Caco-2 (cell line): ENCODE data around the gene CYP2A13. TPM values are rescaled to one million over a fixed set of nuclear protein-coding genes. Genes with fewer than 3 reads are reported as not detected.
"Not testable (repeated sequence)": the region's sequence is repeated elsewhere in the genome, so short reads cannot be mapped to it uniquely, and the experiment has no call there.

Experiments
- BruUV-seq: library from RNA; stranded (reverse); fragments of 400-500 nt; replicated peaks from 2 replicates; lab custom pipeline; 2021; lab: Mats Ljungman, UMichigan
- CTCF ChIA-PET: fragments of 300-600 bp; sonication (Branson Sonifier 250); formaldehyde crosslinking; loops from one replicate; lab custom pipeline; 2022; ENCODE audit warnings: antibody characterized with exemption; lab: Charles Lee
- POLR2A ChIA-PET: fragments of 300-600 bp; sonication (Branson Sonifier 250); formaldehyde crosslinking; loops from one replicate; lab custom pipeline; 2022; ENCODE audit warnings: antibody characterized with exemption; lab: Charles Lee
- DNase-seq, 2 experiments: peaks; one replicate each; pipeline versions ENCODE4 v3.0.0 to v3.0.0-alpha.2; 2020 to 2022
- H3K27me3 ChIP-seq: replicated peaks from 2 replicates; pipeline ENCODE4 v1.6.0; 2011; ENCODE audit warnings: low read length; ENCODE audit not compliant: control insufficient read depth, insufficient read depth
- H3K36me3 ChIP-seq: 2 replicates; pipeline ENCODE4 v1.5.1; 2011; ENCODE audit warnings: low read length; ENCODE audit not compliant: control insufficient read depth, insufficient read depth
- H3K4me1 ChIP-seq: fragments of 250-450 bp; sonication (Bioruptor Pico); 2 replicates; pipeline ENCODE4 v1.5.1; 2020; ENCODE audit warnings: mild to moderate bottlenecking
- H3K4me3 ChIP-seq: 2 replicates; pipeline ENCODE4 v1.5.1; 2011; ENCODE audit warnings: low read depth, mild to moderate bottlenecking, control low read depth, low read length
- H3K9me3 ChIP-seq: fragments of 250-450 bp; sonication (Bioruptor Pico); 2 replicates; pipeline ENCODE4 v1.5.1; 2020; ENCODE audit warnings: mild to moderate bottlenecking, moderate library complexity
- H3K27ac Mint-ChIP-seq: one replicate; pipeline ENCODE4 v1.8.0; 2022; ENCODE audit warnings: mixed read lengths; ENCODE audit not compliant: unreplicated experiment
- H3K27me3 Mint-ChIP-seq: one replicate; pipeline ENCODE4 v1.8.0; 2022; ENCODE audit warnings: mixed read lengths; ENCODE audit not compliant: insufficient read depth, unreplicated experiment
- H3K36me3 Mint-ChIP-seq: one replicate; pipeline ENCODE4 v1.8.0; 2022; ENCODE audit warnings: mild to moderate bottlenecking, mixed read lengths; ENCODE audit not compliant: insufficient read depth, unreplicated experiment
- H3K4me1 Mint-ChIP-seq: one replicate; pipeline ENCODE4 v1.8.0; 2022; ENCODE audit warnings: low read depth, mixed read lengths; ENCODE audit not compliant: unreplicated experiment
- H3K4me3 Mint-ChIP-seq: one replicate; pipeline ENCODE4 v1.8.0; 2022; ENCODE audit warnings: mild to moderate bottlenecking, moderate library complexity, mixed read lengths; ENCODE audit not compliant: unreplicated experiment
- H3K9me3 Mint-ChIP-seq: one replicate; pipeline ENCODE4 v1.8.0; 2022; ENCODE audit warnings: mixed read lengths; ENCODE audit not compliant: unreplicated experiment
- CTCF ChIP-seq, 2 experiments: fragments of 200-600 bp in 1 of 2; IDR thresholded peaks; 1 replicate in 1 of 2; 2 replicates in 1 of 2; pipeline versions ENCODE4 v1.5.1 to v1.8.0; 2011 to 2022; ENCODE audit warnings: antibody characterized with exemption in 1 of 2, control low read depth in 1 of 2, inconsistent platforms in 1 of 2, low read depth in 1 of 2, low read length in 1 of 2, mild to moderate bottlenecking in 1 of 2, moderate library complexity in 1 of 2; ENCODE audit not compliant: insufficient read depth in 1 of 2, severe bottlenecking in 1 of 2, unreplicated experiment in 1 of 2
- intact Hi-C: fragments of 100-400 bp; cut with micrococcal nuclease; formaldehyde crosslinking; loops from one replicate; pipeline ENCODE4 v1.10.0; 2022; ENCODE audit not compliant: unreplicated experiment
- total RNA-seq: library from RNA; stranded (reverse); gene quantifications from 2 replicates; pipeline ENCODE4 v1.2.3, GENCODE V29; 2022

The CYP2A13 gene
- total RNA-seq, 1 experiment from 2014 or later: not detected

DNA sequence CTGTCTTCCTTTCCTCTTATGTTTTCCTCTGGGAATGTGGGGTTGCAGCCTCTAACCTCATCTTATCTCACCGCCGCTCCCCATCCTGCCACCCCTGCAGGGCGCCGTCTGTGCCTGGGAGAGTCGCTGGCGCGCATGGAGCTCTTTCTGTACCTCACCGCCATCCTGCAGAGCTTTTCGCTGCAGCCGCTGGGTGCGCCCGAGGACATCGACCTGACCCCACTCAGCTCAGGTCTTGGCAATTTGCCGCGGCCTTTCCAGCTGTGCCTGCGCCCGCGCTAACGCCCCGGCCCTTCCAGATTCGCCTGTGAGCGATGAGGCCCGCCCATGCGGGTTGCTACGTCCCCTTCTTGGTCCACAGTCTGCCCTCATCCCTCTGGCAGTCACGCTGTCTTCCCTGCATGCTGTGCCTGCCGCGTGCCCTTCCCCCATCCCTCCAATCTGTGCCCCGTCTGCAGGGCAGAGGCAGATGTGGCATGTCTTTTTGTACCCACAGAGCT is 39.6 kb downstream of the CYP2A13 start:
- not testable (repeated sequence) for H3K9me3 Mint-ChIP-seq, H3K4me1 ChIP-seq, H3K4me3 ChIP-seq, H3K9me3 ChIP-seq, H3K4me1 Mint-ChIP-seq, BruUV-seq, H3K36me3 Mint-ChIP-seq, H3K27me3 ChIP-seq, H3K36me3 ChIP-seq, H3K27me3 Mint-ChIP-seq
- ChIA-PET CTCF (interaction anchor here (1.8 kb wide), 1 partner anchor 136 kb away, joined by 5 read pairs; the partner anchor contains the start of gene HNRNPUL1), POLR2A (interaction anchor here (0.9 kb wide), 1 partner anchor 136 kb away, joined by 3 read pairs; no protein-coding TSS in a partner anchor)
- intact Hi-C loops: loop anchor here (2.0 kb wide), 2 partner anchors 135 to 181 kb away; no protein-coding TSS in a partner anchor
- Mint-ChIP-seq H3K4me3 (peak overlapping the region; percentile 27), H3K27ac (peak overlapping the region; percentile 16)
- peak in 1 of 2 experiments; percentile 54 for TF ChIP-seq CTCF (IDR thresholded peaks at IDR 0.05; ENCODE audit: insufficient read depth in 1 of 2, low read depth in 1 of 2, low read length in 1 of 2, severe bottlenecking in 1 of 2, unreplicated experiment in 1 of 2)
- peak; percentile 73 to 75 for DNase-seq

DNA sequence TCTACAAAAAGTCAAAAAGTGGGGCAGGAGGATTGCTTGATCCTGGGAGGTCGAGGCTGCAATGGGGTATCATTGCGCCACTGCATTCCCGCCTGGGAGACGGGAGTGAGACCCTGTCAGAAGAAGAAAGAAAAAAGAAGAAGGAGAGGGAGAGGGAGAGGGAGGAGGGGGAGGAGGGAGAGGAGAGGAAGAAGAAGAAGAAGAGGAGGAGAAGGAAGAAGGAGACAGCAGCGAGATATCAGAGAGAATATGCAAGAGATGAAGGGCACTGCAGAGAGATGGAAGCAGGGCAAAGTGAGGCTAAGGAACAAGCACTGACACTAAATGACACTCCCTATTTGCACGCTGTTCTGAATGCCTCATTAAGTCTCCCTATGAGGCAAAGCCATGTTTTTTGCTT is 40.4 kb downstream of the CYP2A13 start:
- ChIA-PET POLR2A (no interaction called here), CTCF (no interaction called here)
- no peak for TF ChIP-seq CTCF (IDR thresholded peaks at IDR 0.05; ENCODE audit: insufficient read depth in 1 of 2, low read depth in 1 of 2, low read length in 1 of 2, severe bottlenecking in 1 of 2, unreplicated experiment in 1 of 2)
- intact Hi-C loops: no loop called here
- H3K4me3 ChIP-seq: no peak overlapping the region
- H3K4me3 Mint-ChIP-seq: no peak overlapping the region
- no TSS peak for BruUV-seq
- H3K9me3 ChIP-seq: no peaks in the 10 kb centered on the region
- H3K9me3 Mint-ChIP-seq: no peaks in the 10 kb centered on the region
- peaks cover 6% of the 10 kb centered on the region for H3K27me3 Mint-ChIP-seq
- no peak for DNase-seq
- no peak overlapping the region for H3K27ac Mint-ChIP-seq
- no peaks in the 10 kb centered on the region for H3K36me3 ChIP-seq
- H3K4me1 Mint-ChIP-seq: peaks cover 7% of the 10 kb centered on the region
- no peaks in the 10 kb centered on the region for H3K36me3 Mint-ChIP-seq
- H3K4me1 ChIP-seq: no peaks in the 10 kb centered on the region
- H3K27me3 ChIP-seq: no peaks in the 10 kb centered on the region

DNA sequence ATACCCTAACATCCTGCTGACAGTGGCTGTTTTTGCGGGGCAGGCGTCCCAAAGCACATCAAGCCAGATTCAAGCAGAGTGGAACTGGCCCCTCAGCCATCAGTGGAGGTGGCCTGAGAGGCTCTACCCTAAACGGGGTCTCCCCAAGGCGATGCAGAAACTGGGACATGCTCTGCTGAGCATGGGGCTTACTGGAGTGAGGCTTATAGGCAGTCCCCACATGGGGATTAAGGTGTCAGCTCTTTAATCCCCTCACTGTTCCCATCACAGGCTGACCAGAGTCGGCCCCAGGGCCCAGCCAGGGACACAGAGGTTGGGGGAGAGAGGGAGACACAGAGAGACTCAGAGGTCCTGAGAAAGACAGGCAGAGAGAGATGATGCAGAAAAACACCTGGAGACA is 42.9 kb downstream of the CYP2A13 start:
- no peaks in the 10 kb centered on the region for H3K36me3 ChIP-seq
- peaks cover 6% of the 10 kb centered on the region for H3K27me3 Mint-ChIP-seq
- no peaks in the 10 kb centered on the region for H3K9me3 Mint-ChIP-seq
- no peak for DNase-seq
- no TSS peak for BruUV-seq
- no peaks in the 10 kb centered on the region for H3K27me3 ChIP-seq
- no peak overlapping the region for H3K27ac Mint-ChIP-seq
- ChIA-PET CTCF (no interaction called here), POLR2A (no interaction called here)
- H3K36me3 Mint-ChIP-seq: no peaks in the 10 kb centered on the region
- H3K9me3 ChIP-seq: no peaks in the 10 kb centered on the region
- H3K4me1 ChIP-seq: no peaks in the 10 kb centered on the region
- H3K4me1 Mint-ChIP-seq: peaks cover 7% of the 10 kb centered on the region
- intact Hi-C loops: no loop called here
- no peak for TF ChIP-seq CTCF (IDR thresholded peaks at IDR 0.05; ENCODE audit: insufficient read depth in 1 of 2, low read depth in 1 of 2, low read length in 1 of 2, severe bottlenecking in 1 of 2, unreplicated experiment in 1 of 2)
- no peak overlapping the region for H3K4me3 ChIP-seq
- no peak overlapping the region for H3K4me3 Mint-ChIP-seq
